GM13976 (cell line): Measurements from ENCODE around the gene F3.
A peak's percentile ranks its signal among the peaks of the same experiment; 100 is the strongest.

Experiments used
- DNase-seq: peaks from one replicate; pipeline ENCODE4 v3.0.0; 2012; ENCODE audit warnings: low spot score
- in situ Hi-C: fragments of 300-500 bp; cut with MboI; formaldehyde crosslinking; loops from one replicate; pipeline ENCODE4 v1.12.0; 2022; ENCODE audit warnings: low sequenced_read_pairs, mixed read lengths, inconsistent platforms; ENCODE audit not compliant: unreplicated experiment
- TF ChIP-seq, protein P1 (sequence below): IDR thresholded peaks from 2 replicates; pipeline ENCODE4 v1.5.1; 2012; ENCODE audit warnings: borderline replicate concordance, mild to moderate bottlenecking; ENCODE audit not compliant: insufficient read depth; ENCODE audit errors: extremely low read depth, missing control alignments, control extremely low read depth

F3 gene

DNA sequence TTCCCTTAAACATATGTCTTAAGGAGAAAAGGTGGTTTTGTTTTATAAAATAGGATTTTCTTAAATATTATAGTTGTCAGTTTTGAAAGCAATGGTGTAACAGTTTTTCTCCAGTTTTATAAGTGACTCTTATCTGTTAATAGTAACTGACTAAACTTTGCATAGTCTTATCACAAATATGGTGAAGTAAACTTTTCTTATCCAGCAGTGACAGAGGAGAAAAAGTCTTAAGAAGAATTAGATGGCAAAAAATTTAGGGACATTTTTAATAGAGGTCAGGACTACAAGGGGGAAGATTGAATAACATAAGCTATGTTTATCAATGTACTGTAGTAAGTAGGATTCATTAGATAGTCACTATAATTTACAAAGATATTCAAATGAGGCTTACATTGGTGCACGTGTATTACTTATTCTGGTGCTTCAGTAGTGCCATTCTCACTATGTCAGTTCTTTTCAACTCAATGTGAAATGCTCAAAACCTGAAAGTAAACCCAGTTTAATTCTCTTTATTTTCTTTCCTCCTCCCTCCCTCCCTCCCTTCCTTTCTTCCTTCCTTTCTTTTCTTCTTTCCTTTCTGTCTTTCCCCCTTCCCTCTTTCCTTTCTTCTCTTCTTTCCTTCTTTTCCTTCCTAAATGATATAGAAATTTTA is 26.1 kb downstream of the F3 start:
- no peak for DNase-seq
- TF ChIP-seq, protein P1, sequence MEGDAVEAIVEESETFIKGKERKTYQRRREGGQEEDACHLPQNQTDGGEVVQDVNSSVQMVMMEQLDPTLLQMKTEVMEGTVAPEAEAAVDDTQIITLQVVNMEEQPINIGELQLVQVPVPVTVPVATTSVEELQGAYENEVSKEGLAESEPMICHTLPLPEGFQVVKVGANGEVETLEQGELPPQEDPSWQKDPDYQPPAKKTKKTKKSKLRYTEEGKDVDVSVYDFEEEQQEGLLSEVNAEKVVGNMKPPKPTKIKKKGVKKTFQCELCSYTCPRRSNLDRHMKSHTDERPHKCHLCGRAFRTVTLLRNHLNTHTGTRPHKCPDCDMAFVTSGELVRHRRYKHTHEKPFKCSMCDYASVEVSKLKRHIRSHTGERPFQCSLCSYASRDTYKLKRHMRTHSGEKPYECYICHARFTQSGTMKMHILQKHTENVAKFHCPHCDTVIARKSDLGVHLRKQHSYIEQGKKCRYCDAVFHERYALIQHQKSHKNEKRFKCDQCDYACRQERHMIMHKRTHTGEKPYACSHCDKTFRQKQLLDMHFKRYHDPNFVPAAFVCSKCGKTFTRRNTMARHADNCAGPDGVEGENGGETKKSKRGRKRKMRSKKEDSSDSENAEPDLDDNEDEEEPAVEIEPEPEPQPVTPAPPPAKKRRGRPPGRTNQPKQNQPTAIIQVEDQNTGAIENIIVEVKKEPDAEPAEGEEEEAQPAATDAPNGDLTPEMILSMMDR, result no peak
- in situ Hi-C loops, result no loop called here

DNA sequence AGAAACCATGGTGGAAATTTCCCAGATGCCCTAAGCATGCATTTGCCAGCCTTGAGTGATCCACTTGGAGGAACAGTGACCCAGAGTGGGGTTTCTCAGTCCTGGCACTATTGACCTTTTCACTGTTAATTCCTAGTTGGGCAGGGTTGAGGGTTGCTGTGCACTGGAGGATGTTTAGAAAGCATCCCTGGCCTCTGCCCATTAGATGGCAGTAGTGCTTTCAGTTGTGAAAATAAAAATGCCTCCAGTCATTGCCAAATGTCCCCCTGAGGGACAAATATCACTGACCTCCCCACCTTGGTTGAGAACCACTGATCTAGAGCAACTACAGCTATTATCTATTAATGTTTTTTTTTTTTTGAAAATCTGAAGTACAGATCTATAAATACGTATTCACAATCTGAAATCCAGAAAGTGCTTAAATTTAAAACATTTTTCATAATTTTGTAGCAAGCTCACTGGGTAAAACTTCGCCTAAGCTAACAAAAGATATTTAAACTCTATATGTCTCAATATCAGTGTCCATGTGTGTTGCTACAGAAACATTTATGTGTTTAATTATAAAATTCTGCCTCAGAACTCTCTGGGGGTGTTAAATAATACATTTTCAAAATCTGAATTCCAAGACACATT is 27.3 kb downstream of the F3 start:
- DNase-seq, result no peak
- in situ Hi-C loops, result no loop called here
- TF ChIP-seq, protein P1, result peak; percentile 49

DNA sequence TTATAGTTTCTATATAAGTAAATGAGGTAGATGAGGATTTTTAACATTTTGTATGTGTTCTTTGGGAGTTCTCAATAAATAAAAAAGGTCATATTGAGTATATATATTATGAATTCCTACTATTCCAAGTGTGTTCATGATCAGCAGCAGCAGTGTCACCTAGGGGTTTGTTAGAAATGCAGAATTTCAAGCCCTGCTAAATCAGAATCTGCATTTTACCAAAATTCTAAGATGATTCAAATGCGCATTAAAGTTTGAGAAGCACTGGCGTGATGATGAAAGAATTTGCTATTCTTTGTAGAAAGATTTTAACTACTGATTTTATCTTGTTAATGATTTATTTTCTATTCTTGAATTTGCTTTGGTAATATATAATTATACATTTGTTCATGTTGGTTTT is 28.7 kb downstream of the F3 start:
- TF ChIP-seq, protein P1, result no peak
- DNase-seq, result no peak
- in situ Hi-C loops, result no loop called here

DNA sequence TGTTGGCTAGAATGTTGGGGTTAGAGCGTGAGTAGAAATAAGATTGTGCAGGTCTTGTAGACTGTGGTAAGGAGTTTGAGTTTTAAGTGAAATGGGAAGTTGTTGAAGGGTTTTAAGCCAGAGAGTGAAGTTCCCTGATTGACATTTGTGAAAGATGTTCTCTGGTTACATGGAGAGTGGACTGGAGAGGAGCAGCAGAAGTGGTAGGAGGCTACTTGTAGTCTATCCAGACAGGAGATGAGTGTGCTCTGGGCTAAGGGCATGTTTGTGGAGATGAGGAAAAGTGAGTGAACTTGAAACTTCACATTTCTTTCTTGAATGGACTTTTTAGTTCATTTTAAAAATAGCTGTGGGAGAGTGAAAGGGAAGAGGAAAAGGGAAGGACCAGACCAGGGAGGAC is 37.0 kb downstream of the F3 start:
- TF ChIP-seq, protein P1, result no peak
- DNase-seq, result no peak
- in situ Hi-C loops, result no loop called here

DNA sequence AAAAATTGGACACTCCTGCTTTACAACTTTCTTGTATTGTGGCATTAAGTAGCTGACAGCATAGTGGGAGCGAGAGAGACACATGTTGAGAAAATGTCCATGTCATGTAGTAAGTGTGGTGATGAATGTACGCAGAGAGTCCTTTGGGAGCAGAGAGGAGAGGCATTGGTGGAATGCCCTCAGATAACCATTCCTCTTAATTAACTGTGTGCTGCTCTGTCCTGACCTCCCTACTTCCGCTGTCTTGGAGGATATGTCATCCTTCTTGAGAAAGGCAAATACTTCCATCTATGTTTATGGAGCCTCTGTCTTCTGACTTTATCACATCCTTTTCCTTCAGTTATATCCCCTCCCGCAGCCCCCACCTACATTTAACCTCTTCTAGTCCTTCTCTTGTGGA is 38.4 kb downstream of the F3 start:
- TF ChIP-seq, protein P1, result no peak
- DNase-seq, result no peak
- in situ Hi-C loops, result no loop called here

DNA sequence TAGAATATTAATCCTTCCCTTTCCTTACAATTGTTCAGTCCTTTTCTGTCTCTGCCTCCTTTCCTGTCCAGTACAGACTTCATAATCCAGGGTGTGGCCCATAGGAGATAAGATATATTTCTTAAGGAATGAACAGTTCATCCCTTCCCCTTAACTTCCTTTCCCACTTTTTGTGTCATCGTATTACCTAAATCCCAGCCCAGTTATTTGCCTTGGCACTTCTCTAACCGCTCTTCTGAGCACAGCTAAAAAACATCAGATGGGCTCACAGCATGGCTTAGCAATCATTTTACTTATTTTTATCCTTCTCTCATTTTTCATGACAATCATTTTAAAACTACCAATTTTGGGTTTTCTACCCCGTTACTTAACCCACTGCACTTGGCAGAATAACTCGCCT is 39.6 kb downstream of the F3 start:
- TF ChIP-seq, protein P1, result no peak
- in situ Hi-C loops, result no loop called here
- DNase-seq, result no peak

DNA sequence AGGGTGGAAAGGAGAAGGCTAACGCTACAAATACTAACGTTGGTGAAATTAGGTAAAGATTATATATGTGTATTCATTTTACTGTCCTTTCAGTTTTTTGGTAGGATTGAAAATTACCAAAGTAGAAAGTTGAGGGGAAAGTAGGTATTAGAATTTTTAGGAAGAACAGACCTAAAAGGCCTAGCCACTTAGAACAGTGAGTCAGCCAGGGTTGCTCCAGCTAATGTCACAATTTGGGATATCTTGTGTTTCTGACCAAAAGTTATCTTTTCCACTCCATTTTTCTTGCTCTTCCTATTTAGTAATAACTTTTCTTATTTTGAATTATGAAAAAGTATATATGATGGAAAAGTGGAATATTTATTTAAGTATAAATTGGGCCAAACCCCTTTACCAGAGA is 40.1 kb downstream of the F3 start:
- in situ Hi-C loops, result no loop called here
- TF ChIP-seq, protein P1, result no peak
- no peak for DNase-seq
